HG02763 (cell line): Measurements from ENCODE around the gene HJV.

Source experiments
- ATAC-seq: cut with Tn5 transposase; IDR thresholded peaks from one replicate; pipeline ENCODE4 v1.9.1; 2021; ENCODE audit warnings: mild to moderate bottlenecking, moderate library complexity; ENCODE audit not compliant: unreplicated experiment

Gene HJV

DNA sequence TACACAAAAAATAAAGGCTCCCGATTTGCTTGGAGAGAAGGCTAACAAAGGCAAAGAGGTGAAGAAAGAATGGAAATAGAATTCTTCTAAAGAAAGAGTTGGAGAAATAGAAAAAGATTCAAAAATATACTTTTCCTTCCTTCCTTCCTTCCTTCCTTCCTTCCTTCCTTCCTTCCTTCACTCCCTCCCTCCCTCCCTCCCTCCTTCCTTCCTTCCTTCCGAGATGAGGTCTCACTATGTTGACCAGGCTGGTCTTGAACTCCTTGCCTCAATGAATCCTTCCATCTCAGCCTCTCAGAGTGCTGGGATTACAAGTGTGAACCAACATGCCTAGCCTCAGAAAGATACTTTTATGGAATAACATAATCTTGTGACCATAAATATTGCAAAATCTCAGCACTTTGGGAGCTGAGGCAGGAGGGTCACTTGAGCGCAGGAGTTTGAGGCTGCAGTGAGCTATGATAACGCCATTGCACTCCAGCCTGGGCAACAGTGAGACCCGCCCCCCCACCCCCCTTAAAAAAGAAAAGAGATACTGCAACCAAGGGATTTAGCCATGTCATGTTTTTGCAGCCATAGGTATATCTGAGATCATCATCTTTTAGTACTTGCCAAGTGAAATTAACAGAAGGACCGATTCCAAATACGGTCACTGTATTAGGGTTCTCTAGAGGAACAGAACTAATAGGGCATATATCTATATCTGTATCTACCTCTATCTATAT is 1.0 kb upstream of the HJV start:
- no peak for ATAC-seq

DNA sequence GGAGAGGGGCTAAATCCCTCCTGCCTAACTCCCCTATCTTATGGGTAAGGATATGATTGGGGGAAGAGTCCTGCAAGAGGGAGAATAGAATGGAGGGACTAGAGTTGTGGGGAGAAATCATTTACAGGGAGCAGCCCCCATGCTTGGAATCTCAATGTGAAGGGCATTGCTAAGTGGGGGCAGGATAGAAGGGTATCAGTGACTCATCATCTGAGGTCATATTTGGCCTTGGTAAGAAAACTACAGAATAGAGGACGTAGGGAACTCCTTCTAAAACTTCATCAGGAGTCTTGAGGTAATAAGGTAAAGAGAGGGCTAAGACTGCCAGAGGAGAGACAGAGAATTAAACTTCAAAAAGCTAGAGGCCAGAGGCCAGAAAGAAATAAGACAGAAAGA is 487 bp downstream of the HJV start:
- no peak for ATAC-seq

DNA sequence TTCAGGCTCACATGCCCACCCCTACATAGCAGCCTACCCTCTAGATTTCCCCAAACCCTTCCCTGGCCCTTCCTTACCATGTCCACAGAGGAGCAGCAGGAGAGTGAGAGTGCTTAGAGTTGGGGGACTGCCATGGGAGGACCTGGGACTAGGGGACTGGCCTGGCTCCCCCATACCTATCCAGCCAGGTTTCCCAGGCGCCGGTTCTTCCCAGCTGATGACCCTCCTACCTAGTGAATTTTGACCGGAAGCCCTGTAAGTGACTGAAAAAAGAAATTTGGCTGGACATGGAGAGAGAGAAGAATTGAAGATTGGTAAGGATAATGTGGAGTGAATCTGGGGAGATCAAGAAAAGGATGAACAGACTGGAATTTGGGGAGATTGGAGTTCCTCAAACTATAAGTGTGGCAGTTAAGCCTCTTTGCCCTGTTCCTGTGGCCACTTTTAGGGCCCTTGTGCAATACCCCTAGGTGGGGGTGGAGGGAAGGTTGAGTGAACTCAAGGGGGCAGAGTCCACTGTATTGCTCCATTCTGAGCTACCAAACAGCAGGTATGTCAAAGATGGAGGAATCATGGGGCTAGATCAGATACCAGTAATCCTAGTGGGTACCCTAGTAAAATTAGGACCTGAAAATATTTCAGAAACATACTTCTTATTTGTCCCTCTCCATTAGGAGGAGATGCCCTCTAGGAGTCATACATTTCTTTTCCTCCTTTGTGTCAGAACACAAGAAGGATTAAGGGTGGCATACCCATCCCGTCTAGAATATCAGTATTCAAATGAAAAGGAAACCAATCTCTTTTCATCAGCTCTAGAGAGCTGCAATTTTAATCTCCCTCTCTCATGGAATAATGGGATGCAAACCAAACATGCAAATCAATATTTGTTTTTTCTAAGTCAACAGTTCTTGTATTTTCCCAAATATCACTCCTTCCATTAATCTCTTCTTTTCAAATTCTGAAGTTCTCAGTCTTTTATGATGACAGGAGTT is 1.2 kb downstream of the HJV start:
- no peak for ATAC-seq

DNA sequence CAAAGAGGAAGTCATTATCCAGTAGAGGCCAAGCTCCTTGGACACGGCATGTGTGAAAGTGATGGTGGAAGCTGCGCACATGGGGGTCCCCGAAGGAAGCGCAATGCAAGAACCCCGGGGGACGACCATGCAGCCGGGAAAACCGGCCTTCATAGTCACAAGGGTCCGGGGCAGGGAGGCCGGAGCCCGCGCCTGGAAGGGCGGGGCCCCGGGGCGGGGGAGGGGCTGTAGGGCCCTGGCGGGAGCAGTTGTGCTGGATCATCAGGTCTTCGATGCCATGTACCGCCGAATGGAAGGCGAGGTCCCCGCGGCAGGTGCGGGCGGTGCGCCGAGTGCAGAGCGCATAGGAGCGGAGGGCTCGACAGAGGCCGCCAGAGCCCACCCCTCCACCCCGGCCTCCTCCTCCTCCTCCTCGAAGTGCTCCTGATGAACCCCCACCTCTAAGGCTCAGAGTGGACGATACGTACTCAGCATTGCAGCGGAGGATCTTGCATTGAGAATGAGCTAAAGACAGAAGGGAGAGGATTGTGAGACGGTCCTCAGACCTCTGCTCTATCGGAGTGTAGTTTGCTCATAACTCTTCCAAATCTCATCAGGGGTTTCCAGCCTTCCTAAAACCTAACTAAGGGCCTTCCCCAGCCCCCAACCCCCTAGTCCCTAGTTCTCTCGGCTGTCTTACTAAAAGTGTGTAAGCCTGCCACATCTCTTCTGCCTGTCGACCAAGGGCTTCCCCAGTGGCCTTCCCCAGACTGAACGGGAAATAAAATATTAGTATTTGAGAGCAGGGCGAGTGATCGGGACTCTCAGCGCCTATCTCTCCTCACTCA is 2.1 kb downstream of the HJV start:
- no peak for ATAC-seq

DNA sequence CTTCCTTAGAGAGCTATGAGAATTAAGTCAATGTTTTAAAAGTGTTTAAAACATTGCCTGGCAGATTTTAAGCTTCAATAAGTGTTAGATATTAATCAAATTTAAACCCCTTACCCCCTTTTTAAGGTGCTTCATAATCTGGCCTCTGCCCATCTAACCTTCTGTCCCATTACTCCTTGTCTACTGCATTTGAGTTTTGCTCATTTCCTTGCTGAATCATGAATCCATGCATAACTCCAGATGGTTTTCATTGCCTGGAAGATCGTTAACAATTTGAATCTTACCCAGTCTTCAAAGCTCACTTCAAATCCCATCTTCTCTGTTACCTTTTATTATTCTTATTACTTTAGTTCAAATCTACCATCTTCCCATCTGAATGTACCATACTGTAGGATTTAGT is 4.6 kb downstream of the HJV start:
- no peak for ATAC-seq

DNA sequence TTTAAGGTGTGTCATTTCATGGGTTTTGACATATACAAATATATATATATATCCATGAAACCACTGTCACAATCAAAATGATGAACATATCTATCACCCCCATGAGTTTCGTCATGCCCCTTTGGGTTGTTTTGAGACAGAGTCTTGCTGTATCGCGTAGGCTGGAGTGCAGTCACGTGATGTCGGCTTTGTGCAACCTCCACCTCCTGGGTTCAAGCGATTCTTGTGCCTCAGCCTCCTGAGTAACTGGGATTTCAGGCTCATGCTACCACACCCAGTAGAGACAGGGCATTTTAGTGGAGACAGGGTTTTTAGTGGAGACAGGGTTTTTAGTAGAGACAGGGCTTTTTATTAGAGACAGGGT is 8.0 kb downstream of the HJV start:
- no peak for ATAC-seq

DNA sequence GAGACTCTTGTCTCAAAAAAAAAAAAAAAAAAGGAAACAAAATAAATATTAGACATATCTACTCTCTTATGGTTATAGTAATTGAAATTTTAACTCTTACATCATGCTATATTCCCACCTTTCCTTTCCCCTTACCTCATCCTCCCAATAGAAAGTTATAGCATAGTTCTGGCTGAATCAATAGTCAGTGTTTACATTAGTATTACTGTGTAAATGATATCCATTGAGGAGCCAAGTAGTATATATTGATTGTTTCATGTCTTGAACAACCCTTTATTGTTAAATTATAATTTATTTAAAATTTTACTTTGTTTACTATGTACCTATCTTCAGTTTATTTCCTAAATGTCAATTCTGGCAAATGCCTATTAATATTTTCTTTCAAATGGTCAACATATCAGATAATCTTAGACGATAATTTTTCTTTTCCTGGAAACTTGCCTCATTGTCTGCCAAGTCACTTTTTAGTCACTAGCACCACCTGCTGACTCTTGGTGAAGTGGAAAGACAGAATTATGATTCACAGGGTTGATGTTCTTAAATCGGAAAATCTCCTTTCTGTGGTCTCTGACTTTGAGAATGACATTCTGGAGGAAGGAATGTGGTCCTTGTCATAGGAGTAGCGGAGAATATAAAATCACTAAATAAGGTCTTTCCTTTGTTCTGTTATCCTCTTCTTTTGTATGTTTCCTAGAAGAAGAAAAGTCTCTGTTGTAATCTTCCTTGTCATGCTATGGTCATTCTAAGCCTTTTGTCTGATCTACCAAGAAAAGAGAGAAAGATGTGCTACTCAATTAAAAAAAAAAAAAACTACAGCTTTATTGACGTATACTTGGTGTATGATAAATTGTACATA is 8.6 kb downstream of the HJV start:
- ATAC-seq, result no peak

DNA sequence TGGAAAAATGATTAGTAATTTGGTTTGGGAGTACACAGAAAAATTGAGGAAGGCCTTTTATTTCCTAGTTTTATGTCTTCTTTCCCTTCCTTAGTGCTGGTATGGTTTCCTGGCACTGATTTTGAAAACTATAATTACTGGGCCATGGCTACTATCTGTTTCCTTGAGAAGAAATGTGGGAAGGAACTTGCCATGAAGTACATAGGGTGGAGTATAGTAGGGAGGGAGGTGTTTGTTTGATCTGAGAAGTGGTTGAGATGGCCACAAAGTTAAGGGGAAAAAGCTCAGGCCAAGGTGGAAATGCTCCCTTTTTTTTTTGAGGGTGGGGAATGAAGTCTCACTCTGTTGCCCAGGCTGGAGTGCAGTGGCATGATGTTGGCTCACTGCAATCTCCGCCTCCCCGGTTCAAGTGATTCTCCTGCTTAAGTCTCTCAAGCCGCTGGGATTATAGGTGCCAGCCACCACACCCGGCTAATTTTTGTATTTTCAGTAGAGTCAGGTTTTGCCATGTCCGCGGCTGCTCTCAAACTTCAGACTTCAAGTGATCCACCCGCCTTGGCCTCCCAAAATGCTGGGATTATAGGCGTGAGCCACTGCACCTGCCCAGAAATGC is 11.3 kb downstream of the HJV start:
- no peak for ATAC-seq

DNA sequence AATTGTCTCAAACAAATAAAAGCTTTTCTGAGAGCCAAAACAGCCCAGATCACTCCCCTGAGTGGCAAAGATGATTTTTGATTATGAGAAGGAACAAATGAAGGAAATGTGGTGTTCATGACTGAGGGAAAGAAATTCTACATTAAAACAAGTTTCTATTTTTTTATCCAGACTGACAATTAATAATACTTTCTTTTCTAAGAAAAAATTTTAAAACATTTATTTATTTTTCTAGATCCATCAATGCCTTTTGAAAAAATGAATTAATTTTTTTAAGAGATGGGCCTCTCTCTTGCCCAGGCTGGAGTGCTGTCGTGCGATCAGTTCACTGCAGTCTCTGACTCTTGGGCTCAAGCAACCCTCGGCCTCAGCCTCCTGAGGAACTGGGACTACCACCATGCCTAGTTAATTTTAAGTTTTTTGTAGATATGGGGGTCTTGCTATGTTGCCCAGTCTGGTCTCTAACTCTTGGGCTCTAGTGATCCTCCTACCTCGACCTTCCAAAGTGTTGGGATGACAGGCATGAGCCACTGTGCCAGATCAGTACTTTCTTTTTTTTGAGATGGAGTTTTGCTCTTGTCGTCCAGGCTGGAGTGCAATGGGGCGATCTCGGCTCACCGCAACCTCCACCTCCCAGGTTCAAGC is 13.9 kb downstream of the HJV start:
- no peak for ATAC-seq

DNA sequence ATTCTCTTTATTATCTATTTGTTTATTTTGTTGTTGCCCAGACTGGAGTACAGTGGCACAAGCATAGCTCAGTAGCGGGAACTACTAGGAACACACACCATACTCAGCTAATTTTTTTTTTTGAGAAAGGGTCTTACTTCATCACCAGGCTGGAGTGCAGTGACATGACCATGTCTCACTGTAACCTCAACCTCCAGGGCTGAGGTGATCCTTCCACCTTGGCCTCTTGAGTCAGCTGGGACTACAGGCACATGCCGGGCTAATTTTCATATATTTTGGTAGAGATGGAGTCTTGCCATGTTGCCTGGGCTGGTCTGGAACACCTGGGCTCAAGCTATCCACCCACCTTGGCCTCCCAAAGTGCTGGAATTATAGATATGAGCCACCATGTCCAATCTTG is 19.8 kb downstream of the HJV start:
- no peak for ATAC-seq

DNA sequence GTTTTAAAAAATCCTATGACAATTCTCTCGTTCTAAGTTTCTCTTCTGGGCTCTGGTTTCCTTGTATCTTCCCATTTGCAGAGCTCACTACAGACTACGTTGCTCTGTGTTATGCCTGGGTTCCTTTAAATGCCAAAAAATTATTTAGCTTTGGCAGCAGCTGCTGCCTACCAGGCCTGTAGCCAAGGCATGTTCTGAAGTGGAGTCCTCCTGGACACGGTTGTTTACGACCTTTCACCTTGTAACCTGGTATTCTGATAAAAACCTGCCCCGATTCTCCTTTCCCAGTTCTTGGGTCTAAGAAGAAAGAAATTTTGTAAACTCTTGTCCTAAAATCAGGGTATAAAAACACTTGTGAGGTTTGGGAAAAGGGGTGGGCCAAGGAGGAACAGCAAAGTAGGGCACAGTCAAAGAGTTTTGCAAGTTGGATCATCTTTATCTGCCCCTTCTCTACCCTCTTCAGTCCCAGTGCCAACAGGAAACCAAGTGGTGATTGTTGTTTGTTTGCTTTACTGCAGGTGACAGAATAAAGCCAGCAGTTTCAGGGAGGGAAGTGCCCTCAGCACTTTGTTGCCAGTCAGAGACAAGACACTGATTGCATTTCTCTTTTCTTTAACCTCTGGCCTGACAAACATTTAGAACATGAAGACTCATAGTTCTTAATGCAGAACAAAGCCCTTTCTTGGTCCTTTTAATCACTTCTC is 22.1 kb downstream of the HJV start:
- no peak for ATAC-seq

DNA sequence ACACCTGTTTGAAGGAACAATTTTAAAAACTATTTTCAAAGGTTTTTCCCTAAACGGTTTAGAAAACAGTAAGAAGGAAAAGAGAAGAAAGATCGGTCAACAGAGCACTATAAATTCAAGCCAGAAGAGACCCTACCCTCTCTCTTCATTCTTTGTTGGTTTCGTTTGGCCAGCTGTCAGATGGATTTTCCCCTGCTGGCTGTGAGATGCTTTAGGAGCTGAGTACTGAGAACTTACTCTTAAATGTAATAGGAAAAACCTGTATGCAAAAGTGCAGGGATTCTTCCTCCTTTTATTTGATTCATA is 23.9 kb downstream of the HJV start:
- no peak for ATAC-seq

DNA sequence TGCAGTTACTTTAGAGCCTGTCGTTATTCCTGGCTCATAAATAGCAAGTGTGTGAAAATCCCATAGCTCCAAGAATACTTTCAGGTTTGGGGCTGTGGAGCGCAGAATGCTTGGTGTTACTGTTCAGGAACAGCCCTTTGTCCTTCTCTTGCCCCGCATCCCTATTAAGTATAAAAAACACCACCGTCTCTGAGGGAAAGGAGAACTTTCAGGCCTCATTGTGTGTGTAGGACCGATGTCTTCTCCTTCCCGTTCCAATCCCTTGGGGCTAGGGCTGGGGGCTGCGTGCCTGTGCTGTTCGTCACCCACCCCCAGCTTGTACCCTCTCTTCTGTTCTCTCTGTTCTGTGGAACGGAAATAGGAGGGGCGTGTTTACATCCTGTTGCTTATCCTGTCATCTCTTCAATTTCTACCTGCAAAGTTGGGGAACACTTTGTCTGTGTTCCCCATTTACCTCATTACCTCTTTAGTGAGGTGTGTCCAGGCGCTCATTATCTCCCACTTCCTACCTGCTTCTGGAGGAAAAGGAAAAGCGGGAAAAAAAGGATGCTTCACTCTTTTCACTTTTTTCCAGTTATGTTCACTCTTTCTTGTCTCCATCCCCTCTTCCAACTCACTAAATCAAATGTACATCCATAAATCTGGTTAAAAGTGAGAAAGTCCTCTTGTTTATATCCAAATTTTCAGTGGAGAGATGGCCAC is 24.4 kb downstream of the HJV start:
- ATAC-seq, result peak; percentile 27

DNA sequence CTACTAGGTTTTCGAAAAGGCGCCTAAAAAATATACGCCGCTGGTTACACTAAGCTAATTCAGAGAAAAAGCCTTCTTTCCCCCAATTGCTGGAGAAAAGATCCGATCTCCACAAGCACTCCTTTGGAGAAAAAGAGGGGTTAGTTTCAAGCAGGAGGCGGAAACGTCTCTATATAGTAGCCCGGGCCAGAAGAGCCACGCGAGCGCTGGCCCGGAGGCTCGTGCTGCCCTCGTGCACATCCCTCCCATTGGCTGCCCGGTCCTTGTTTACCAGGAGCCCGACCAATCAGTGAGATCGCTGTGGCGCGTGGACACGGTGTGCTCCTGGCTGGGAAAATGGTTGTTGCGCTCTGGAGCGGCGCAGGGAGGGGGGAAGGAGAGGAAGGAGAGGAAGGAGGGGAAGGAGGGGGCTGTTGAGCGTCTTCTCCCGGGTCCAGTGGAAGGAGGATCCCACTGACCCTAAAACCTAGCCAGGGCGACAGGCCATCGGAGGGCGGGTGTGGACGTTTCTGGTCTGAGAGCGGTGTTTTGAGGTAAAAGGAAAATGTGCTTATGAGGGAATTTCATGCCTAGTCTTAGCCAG is 25.0 kb downstream of the HJV start, which contains the start of gene TXNIP:
TSS of gene TXNIP (minus strand) at position 147 of the 583 bp plus-strand sequence. CDS start 313 bp downstream, outside the sequence.
- peak; percentile 90 for ATAC-seq

DNA sequence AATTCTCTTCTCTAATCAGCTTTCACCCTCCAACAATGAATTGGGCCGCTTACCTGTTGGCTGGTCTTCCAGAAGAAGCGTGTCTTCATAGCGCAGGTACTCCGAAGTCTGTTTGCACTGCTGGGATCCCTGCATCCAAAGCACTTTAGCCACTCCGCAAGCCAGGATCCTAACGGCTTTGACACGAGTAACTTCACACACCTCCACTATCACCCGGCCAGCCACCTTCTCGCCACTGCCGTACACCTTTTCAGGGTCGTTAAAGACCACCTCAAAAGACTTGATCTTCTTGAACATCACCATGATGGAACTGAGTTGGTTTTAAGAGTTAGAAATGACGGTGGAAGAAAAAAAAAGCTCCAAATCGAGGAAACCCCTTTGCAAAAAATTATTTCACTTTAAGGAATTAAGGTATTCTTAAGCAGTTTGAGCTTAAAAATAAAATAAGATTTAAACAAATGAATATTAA is 25.5 kb downstream of the HJV start:
- ATAC-seq, result no peak

DNA sequence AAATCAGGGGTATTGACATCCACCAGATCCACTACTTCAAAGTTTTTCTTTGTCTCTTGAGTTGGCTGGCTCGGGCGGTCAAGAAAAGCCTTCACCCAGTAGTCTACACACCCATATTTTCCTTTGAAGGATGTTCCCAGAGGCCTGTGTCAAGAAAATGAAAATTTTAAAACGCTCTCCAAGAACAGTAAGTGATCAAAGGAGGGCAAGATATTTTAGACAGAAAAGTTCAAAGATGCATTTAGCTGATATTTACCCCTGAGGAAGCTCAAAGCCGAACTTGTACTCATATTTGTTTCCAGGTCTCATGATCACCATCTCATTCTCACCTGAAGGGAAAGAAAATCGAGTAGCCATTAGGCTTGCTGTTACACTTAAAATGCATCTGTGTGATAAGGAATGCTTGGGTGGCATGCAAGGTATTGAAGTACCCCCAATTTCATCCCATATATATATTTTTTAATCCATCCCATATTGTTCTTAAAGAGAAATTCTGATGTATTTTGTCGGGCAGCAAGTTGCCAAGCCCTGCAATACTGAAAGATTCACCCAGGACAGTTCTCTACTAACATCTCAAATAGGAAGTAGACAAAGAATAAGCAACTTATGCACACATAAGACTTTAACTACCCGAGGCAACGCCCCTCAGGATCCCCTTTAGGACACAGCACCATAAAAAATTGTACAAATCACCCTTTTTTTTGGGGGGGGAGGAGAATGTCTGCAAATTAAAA is 26.2 kb downstream of the HJV start:
- ATAC-seq, result no peak
